T-helper 17 cell (primary cell): ENCODE results near the gene TTC27. TPM values are rescaled to one million over a fixed set of nuclear protein-coding genes. Genes with fewer than 3 reads are reported as not detected.
"Not testable (repeated sequence)": the region's sequence is repeated elsewhere in the genome, so short reads cannot be mapped to it uniquely, and the experiment has no call there.

Source experiments
- ATAC-seq: fragments of 150-1000 bp; cut with Tn5 transposase; 2 replicates; pipeline ENCODE4 v1.10.0; 2021; ENCODE audit warnings: mild to moderate bottlenecking, moderate library complexity
- DNase-seq, 3 donors: peaks; one replicate each; pipeline versions ENCODE4 v3.0.0 to v3.0.0-alpha.2; 2020 to 2021
- H3K9me3 ChIP-seq: one replicate; pipeline ENCODE4 v1.7.0; 2013; ENCODE audit warnings: low read length, mild to moderate bottlenecking; ENCODE audit not compliant: control insufficient read depth, poor library complexity, severe bottlenecking
- H3K27ac Mint-ChIP-seq: one replicate; pipeline ENCODE4 v1.8.0; 2022; ENCODE audit warnings: mild to moderate bottlenecking, moderate library complexity, mixed read lengths
- H3K27me3 Mint-ChIP-seq: one replicate; pipeline ENCODE4 v1.8.0; 2022; ENCODE audit warnings: mixed read lengths
- H3K36me3 Mint-ChIP-seq: one replicate; pipeline ENCODE4 v1.8.0; 2022; ENCODE audit warnings: low read depth, mixed read lengths
- H3K4me1 Mint-ChIP-seq: one replicate; pipeline ENCODE4 v1.8.0; 2022; ENCODE audit warnings: mild to moderate bottlenecking, mixed read lengths
- H3K4me3 Mint-ChIP-seq: one replicate; pipeline ENCODE4 v1.8.0; 2022; ENCODE audit warnings: mild to moderate bottlenecking, moderate library complexity, mixed read lengths
- total RNA-seq, 4 donors: library from RNA in 2 of 4; stranded (reverse) in 2 of 4; gene quantifications; one replicate each; pipeline ENCODE4 v1.2.3 and lab custom pipeline; 2022 to 2026

Gene TTC27
- total RNA-seq, 2 donors from 2014 or later, result 17.2 to 22.5 TPM

GRCh38 chr2:32632089-32632488 is 4.2 kb downstream of the TTC27 start:
- Mint-ChIP-seq H3K36me3 (peaks cover 6% of the 10 kb centered on the region), H3K4me1 (peaks cover 22% of the 10 kb centered on the region)
- no peak for ATAC-seq

GRCh38 chr2:32633040-32633439 is 5.2 kb downstream of the TTC27 start:
- H3K36me3 Mint-ChIP-seq, result peaks cover 4% of the 10 kb centered on the region

More at GRCh38 chr2:32632089-32632488, 4.2 kb downstream of the TTC27 start:
- Mint-ChIP-seq H3K27me3 (no peaks in the 10 kb centered on the region), H3K4me3 (no peak overlapping the region), H3K27ac (no peak overlapping the region)
- H3K9me3 ChIP-seq, result no peaks in the 10 kb centered on the region
- DNase-seq, result no peak

DNA sequence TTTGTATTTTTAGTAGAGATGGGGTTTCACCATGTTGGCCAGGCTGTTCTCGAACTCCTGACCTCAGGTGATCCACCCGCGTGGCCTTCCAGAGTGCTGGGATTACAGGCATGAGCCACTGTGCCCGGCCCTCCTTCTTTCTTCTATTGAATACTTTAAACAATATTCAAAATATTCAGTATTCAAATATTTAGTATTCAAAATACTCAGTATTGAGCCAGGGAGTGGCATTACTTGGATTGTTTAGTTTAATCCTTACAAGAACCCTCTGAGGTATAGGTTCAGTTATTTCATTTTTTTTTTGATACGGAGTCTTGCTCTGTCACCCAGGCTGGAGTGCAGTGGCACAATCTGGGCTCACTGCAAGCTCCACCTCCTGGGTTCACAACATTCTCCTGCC is 10.7 kb downstream of the TTC27 start:
- not testable (repeated sequence) for H3K27me3 Mint-ChIP-seq, H3K4me1 Mint-ChIP-seq, DNase-seq

More at GRCh38 chr2:32633040-32633439, 5.2 kb downstream of the TTC27 start:
- H3K27me3 Mint-ChIP-seq, result no peaks in the 10 kb centered on the region
- no peak overlapping the region for H3K27ac Mint-ChIP-seq
- no peak overlapping the region for H3K4me3 Mint-ChIP-seq
- H3K4me1 Mint-ChIP-seq, result peaks cover 13% of the 10 kb centered on the region
- ATAC-seq (no peak), DNase-seq (no peak)
- no peaks in the 10 kb centered on the region for H3K9me3 ChIP-seq

DNA sequence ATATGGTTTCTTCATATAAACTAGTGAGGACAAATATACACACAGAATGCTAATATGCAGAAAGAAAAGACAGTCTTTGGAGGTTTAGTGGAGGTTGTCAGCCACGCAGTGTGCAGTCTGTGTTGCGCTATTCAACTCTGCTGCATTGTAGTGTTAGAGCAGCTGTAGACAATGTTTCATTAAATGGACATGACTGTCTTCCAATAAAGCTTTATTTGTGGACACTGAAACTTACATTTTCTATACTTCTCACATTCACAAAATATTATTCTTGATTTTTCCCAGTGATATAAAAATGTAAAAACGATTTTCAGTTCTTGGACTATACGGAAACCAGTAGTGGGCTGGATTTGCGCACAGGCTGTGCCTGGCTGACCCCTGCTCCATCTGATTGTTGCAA is 13.3 kb downstream of the TTC27 start:
- Mint-ChIP-seq H3K27me3 (no peaks in the 10 kb centered on the region), H3K36me3 (peaks cover 2% of the 10 kb centered on the region), H3K4me1 (peaks cover 4% of the 10 kb centered on the region), H3K4me3 (no peak overlapping the region), H3K27ac (no peak overlapping the region)
- ATAC-seq (no peak), DNase-seq (no peak)
- no peaks in the 10 kb centered on the region for H3K9me3 ChIP-seq

More for the DNA sequence above, 10.7 kb downstream of the TTC27 start:
- not testable (repeated sequence) for ATAC-seq, H3K36me3 Mint-ChIP-seq, H3K9me3 ChIP-seq, H3K27ac Mint-ChIP-seq, H3K4me3 Mint-ChIP-seq

DNA sequence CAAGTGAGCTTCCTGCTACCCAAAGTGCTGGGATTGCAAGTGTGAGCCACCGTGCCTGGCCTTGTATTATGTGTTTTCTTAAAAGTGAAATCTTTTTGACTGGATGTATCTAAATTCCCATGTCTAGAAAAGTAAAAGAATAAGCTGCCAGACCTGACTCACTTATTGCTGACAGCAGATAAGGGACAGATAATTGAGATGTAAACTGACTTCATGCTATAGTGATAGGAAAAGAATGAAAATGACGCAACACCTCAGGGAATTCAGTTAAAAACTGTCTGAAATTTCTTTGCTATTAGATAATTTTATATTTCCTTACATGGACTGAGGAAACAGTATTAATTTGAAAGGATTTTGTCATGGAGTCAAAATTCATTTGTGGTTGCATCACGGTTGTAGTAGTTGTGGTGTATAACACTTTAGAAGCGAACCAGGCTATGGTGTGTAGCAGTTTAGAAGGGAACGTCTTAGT is 19.4 kb downstream of the TTC27 start:
- H3K27ac Mint-ChIP-seq, result no peak overlapping the region
- H3K27me3 Mint-ChIP-seq, result no peaks in the 10 kb centered on the region
- H3K9me3 ChIP-seq, result no peaks in the 10 kb centered on the region
- peaks cover 7% of the 10 kb centered on the region for H3K4me1 Mint-ChIP-seq
- no peak for DNase-seq
- H3K4me3 Mint-ChIP-seq, result no peak overlapping the region
- peaks cover 8% of the 10 kb centered on the region for H3K36me3 Mint-ChIP-seq
- no peak for ATAC-seq

- H3K36me3 Mint-ChIP-seq, result peaks cover 8% of the 10 kb centered on the region
- H3K9me3 ChIP-seq, result no peaks in the 10 kb centered on the region
- no peak for DNase-seq
- peaks cover 3% of the 10 kb centered on the region for H3K4me1 Mint-ChIP-seq
- no peaks in the 10 kb centered on the region for H3K27me3 Mint-ChIP-seq
- no peak overlapping the region for H3K27ac Mint-ChIP-seq
- no peak for ATAC-seq
- H3K4me3 Mint-ChIP-seq, result no peak overlapping the region
These were observed 24.8 kb downstream of the TTC27 start for GRCh38 chr2:32652555-32653209.

DNA sequence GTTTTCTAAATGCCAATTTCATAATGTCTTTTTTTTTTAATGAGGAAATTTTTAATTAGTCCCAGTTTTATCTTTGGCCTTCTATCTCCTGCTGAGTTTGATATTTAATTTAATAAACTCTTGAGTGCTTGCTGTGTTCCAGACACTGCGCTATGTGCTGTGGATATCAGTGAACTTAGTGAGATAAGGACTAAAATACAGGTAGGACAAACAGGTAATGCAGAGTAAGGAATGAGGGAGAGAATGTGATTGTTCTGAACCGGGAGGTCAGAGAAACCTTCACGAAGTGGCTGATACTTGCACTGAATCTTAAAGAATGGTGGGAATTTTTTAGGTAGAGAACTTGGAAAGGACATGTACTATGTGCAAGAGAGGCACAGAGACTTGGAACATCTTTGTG is 28.2 kb downstream of the TTC27 start:
- Mint-ChIP-seq H3K27ac (no peak overlapping the region), H3K36me3 (peaks cover 7% of the 10 kb centered on the region), H3K4me1 (peaks cover 2% of the 10 kb centered on the region), H3K4me3 (no peak overlapping the region), H3K27me3 (no peaks in the 10 kb centered on the region)
- H3K9me3 ChIP-seq, result no peaks in the 10 kb centered on the region
- no peak for DNase-seq
- no peak for ATAC-seq

DNA sequence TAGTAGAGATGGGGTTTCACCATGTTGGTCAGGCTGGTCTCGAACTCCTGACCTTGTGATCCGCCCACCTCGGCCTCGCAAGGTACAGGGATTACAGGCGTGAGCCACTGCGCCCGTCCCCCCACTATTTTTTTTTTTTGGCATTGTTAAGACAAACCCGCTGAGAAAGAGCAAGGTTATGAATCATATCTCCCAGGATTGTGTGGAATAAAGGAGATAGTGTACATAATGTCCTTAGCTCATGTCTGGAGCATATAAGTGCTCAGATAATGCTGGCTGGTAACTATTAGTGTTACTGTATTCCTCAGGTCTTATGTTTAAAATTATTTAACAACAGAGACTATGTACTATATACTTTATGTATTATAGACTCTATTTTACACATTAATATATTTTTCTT is 36.0 kb downstream of the TTC27 start:
- Mint-ChIP-seq H3K27me3 (no peaks in the 10 kb centered on the region), H3K4me1 (peaks cover 12% of the 10 kb centered on the region), H3K4me3 (no peak overlapping the region), H3K27ac (no peak overlapping the region), H3K36me3 (peaks cover 11% of the 10 kb centered on the region)
- ATAC-seq, result no peak
- DNase-seq, result no peak
- H3K9me3 ChIP-seq, result no peaks in the 10 kb centered on the region

DNA sequence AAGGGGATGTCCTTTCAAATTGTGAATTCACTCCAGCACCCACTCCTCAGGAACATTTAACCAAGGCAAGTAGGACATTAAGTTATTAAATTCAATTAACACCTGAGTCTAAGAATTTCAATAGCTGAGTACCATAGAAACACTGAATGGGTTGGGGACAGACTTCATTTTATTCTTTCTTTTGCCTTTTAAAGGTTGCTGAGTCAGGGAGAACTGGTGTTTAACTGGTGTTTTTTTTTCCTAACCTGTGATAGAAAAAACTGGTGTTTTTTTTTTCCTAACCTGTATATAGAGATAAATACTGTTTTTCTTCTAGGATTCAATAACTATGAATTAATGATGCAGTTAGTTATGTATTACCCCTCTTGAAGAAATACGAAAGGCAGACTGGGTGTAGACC is 38.9 kb downstream of the TTC27 start:
- H3K4me1 Mint-ChIP-seq, result peaks cover 7% of the 10 kb centered on the region
- ATAC-seq (no peak), DNase-seq (no peak)
- H3K27me3 Mint-ChIP-seq, result no peaks in the 10 kb centered on the region
- peaks cover 4% of the 10 kb centered on the region for H3K36me3 Mint-ChIP-seq
- no peak overlapping the region for H3K4me3 Mint-ChIP-seq
- no peaks in the 10 kb centered on the region for H3K9me3 ChIP-seq
- no peak overlapping the region for H3K27ac Mint-ChIP-seq

- ATAC-seq (no peak), DNase-seq (no peak)
- H3K4me3 Mint-ChIP-seq, result no peak overlapping the region
- H3K36me3 Mint-ChIP-seq, result peaks cover 2% of the 10 kb centered on the region
- H3K9me3 ChIP-seq, result no peaks in the 10 kb centered on the region
- H3K27me3 Mint-ChIP-seq, result no peaks in the 10 kb centered on the region
- H3K27ac Mint-ChIP-seq, result no peak overlapping the region
- peaks cover 2% of the 10 kb centered on the region for H3K4me1 Mint-ChIP-seq
These were observed 40.4 kb downstream of the TTC27 start for GRCh38 chr2:32668254-32668653.

DNA sequence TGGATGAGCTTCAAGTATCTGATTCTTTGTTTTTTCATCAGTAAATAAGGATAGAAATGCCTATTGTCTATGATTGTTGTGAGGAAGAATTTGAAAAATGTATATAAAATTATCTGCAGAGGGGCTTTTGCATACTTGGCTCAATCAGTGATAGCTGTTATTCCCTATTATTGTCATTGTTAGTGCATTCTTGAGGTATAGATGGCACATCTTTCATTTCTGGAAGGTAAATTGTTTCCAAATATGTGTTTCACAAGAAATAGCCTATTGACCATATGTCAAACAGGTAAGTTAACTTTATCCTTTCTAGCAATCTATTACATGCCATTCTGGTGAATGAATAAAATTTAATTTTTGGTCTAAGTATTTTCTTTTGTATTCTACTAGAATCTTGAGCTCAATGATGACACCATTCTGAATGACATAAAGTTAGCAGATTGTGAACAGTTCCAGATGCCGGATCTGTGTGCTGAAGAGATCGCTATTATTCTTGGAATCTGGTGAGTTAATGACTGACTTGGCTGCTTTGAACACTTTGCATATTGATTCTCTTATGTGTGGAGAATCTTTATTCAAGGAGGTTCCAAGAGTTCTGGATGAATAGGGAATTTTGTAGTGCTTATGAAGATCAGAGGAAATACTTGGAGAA is 44.2 kb downstream of the TTC27 start:
- peaks cover 2% of the 10 kb centered on the region for H3K4me1 Mint-ChIP-seq
- peaks cover 2% of the 10 kb centered on the region for H3K36me3 Mint-ChIP-seq
- peak overlapping the region; percentile 9 for H3K27ac Mint-ChIP-seq
- H3K4me3 Mint-ChIP-seq, result no peak overlapping the region
- ATAC-seq (no peak), DNase-seq (no peak)
- H3K27me3 Mint-ChIP-seq, result no peaks in the 10 kb centered on the region
- no peaks in the 10 kb centered on the region for H3K9me3 ChIP-seq

DNA sequence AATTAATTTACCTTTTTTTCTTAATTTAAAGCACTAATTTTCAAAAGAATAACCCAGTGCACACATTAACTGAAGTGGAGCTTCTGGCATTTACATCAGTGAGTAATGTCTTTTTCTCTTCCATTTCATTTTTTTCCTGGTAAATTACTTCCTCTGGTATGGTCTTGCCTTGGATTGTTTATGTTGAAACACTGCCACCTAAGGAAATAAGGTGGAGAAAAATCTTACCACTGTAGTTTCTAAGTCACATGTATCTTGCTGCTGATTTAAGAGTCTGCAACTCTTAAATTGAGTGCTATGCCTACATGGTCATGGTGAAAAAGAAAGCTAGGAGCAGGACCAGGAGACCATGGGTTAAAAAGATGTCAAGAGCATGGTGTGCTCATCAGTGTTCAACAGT is 51.0 kb downstream of the TTC27 start:
- ATAC-seq, result no peak
- H3K4me1 Mint-ChIP-seq, result peaks cover 7% of the 10 kb centered on the region
- no peak for DNase-seq
- no peak overlapping the region for H3K27ac Mint-ChIP-seq
- H3K9me3 ChIP-seq, result no peaks in the 10 kb centered on the region
- no peak overlapping the region for H3K4me3 Mint-ChIP-seq
- peaks cover 11% of the 10 kb centered on the region for H3K36me3 Mint-ChIP-seq
- no peaks in the 10 kb centered on the region for H3K27me3 Mint-ChIP-seq

DNA sequence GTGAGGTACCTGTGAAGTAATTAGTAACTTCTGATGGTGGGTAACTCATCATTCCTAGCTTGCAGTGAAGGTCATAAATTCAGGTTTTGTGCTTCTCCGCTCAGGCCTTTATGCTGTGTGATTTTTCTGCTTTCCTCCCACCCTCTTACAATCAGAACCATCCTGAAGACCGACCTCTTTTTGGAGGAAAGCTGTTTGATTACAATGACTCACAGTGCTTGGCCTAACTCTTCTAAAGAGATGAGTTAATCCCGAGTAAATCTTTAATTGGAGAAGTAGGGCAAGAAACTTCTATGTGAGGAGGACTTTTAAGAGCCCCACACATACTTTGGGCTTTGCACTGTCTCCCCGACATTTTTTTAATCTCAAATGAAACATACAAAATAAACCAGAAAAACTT is 53.1 kb downstream of the TTC27 start:
- H3K9me3 ChIP-seq, result no peaks in the 10 kb centered on the region
- no peaks in the 10 kb centered on the region for H3K27me3 Mint-ChIP-seq
- DNase-seq (no peak), ATAC-seq (no peak)
- H3K36me3 Mint-ChIP-seq, result peaks cover 11% of the 10 kb centered on the region
- H3K27ac Mint-ChIP-seq, result no peak overlapping the region
- H3K4me3 Mint-ChIP-seq, result no peak overlapping the region
- H3K4me1 Mint-ChIP-seq, result peaks cover 7% of the 10 kb centered on the region
